ENCODE results near the gene OLIG3. TPM values are rescaled to one million over a fixed set of nuclear protein-coding genes. Genes with fewer than 3 reads are reported as not detected.

The OLIG3 gene
- total RNA-seq, 1 donor, result not detected

DNA sequence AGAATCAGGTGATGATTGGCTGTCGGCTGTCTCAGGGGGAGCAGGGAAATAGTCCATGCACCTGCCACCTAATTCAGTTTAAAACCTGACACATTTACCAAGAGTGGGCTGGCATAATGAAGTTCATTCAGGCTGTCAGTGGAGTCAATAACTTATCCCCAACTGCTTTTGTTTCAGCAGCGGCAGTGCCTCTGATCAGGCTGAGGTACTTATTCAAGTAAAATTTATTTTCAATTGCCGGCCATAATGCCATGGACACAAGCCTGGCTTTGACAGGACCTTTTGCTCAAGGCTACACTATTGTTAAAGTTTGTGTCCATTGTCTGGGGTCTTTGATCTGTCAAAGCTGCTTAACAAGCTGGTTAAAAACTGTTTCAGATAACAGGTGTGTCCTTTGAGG lies 20.6 kb downstream of the OLIG3 start:
- no peak for DNase-seq (ENCODE audit: low read depth in 2 of 3, low spot score in 2 of 3)

DNA sequence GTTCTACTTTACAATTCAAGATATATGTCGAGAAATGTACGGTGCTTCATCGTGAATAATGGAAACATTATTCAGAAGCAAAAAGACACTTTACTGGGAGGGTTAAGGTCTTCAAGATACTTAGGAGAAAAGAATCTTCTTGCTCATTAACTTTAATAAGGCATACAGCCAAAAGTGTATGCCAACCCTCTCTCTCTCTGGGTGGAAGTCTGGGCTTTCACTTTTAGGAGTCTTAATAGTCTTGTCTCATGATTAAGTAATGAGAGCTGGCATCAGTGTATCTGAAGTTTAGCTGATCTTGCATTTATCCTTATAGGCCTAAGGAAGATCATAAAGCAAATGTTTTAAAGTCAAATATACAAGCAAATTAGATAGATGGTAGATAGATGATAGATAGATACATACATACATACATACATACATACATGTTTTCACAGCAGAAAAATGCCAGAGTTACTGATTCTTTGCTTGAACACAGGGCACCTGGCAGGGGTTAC lies 21.5 kb downstream of the OLIG3 start:
- DNase-seq (ENCODE audit: low read depth in 2 of 3, low spot score in 2 of 3), result no peak

DNA sequence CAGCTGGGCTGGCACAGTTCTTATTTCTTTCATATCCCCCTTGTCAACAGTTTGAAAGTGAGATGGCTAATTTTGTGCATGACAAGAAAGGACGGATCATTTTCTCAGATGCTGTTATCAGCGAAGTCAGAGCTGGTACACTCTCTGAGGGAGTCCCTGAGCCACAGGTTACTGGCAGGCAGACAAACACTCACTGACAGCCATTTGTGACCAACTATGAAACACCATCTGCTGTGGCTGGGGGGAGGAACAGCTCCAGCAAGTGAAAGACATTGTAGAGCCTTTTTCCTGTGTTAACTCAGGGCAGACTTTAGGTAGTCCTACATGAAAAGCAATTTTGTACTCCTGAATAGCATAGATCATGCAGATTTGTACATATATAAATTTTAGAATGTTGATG lies 22.2 kb downstream of the OLIG3 start:
- no peak for DNase-seq (ENCODE audit: low read depth in 2 of 3, low spot score in 2 of 3)

DNA sequence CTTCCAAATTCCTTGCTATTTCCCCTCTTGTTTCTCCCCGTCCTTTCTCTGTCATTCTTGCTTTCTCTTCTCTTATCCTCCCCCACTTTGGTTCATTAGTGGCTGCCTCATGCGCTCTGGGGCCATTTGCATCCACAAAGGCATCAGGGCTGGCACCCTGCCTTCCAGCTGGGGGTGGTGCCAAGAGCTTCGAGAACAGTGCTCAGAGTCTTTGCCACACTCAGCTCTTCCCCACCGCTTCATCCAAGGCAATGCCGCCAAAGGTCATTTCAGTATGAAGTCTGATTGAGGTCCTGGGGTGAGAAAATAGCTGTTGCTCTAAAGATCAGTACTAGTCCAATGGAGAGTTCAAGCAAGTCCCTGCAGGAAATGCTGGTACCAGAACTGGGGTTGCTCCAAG lies 22.7 kb downstream of the OLIG3 start:
- DNase-seq (ENCODE audit: low read depth in 2 of 3, low spot score in 2 of 3), result no peak

DNA sequence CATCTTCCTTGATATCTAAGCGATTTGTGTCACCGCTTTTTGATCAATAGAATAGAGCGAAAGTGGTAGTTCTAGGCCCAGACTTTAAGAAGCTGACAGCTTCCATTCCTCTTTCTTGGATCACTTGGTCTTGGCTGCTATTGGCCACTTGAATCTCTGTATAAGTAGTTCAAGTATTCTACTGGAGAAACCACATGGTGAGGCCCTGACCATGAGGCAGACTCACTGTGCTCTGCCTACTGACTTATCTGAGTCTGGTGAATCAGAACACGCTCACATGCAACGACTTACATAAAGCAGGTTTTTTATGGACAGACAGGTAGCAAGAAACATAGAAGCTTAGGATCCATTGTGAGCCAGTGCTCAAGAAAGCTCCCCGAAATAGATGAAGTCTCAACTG lies 27.0 kb downstream of the OLIG3 start:
- DNase-seq (ENCODE audit: low read depth in 2 of 3, low spot score in 2 of 3), result no peak

DNA sequence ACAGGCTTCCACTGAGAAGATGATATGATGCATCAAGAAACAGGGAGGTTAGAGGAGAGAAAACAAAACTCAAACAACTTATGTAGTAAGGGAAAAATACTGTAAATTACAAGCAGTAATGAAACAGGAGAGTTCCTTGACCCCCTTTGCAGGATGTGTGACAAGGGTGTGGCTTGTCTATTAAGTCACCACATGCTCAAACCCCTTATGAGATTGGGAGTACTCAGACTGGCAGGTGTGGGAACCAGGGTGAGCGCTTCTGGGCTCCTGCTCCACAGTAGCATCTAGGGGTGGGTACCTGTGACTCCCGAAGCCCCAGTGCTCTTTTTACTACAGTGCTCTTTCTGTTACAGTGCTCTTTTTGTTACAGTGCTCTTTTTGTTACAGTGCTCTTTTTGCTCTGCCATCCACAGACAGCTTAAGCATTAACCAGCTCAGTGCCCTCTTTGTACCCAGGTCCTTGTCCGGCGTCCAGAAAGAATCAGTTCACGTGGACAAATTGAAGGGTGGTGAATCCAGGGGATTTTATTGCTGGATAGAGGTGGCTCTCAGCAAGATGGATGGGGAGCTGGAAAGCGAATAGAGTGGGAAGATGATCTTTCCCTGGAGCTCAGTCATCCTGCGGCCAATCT lies 28.7 kb downstream of the OLIG3 start:
- DNase-seq (ENCODE audit: low read depth in 2 of 3, low spot score in 2 of 3), result no peak

DNA sequence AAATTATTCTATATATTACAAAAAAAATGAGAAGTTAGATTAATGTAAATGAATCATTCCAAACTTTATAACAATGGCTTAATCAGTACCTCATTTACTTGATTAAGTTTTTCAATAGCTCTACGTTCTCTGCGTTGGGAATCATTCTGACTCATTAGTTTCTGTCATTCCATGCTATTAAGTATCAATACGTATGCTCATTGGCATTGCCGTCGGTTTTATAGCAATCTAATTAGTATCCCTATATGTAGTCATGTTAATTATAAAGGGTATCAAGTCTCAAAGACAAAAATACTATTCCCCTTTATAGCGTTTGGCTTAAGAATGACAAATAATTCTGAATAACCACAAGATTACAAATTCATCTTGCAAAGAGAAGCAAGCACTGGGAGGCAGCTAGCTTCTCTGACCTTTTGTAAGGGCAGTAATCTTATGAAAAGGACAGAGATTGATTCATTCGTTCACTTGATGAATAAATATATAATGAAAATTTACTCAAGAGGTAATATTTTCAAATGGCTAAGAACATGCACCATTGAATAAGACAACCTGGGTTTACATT lies 41.8 kb downstream of the OLIG3 start:
- no peak for DNase-seq (ENCODE audit: low read depth in 2 of 3, low spot score in 2 of 3)

DNA sequence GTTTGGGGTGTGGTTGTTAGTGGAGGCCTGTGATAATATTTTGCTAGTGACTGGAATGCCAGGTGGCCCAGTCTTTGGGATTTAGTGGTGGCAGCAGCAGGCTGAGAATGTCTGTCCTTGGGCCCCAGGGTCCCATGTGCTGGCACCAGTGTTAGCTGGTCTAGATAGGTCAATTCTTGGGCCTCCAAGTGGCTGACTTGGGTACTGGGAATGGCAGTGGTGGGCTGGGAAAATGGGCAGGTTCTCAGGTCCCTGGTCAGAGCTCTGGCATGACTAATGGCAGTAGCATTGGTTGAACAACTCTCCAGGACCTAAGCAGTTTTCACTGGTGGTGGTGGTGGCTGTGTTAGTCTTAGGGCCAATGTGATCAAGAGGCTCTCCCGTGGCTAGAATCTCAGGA lies 50.3 kb downstream of the OLIG3 start:
- DNase-seq (ENCODE audit: low read depth in 2 of 3, low spot score in 2 of 3), result no peak

All from hematopoietic multipotent progenitor cell (in vitro differentiated cells).